Measurements from ENCODE around the gene CAPN12. TPM values are rescaled to one million over a fixed set of nuclear protein-coding genes. Genes with fewer than 3 reads are reported as not detected.

CAPN12 gene
- total RNA-seq, 3 donors from 2014 or later (not counting 1 experiment from before 2014, with no cell fraction given), result 7.4 to 51.0 (median 26.7) TPM

DNA sequence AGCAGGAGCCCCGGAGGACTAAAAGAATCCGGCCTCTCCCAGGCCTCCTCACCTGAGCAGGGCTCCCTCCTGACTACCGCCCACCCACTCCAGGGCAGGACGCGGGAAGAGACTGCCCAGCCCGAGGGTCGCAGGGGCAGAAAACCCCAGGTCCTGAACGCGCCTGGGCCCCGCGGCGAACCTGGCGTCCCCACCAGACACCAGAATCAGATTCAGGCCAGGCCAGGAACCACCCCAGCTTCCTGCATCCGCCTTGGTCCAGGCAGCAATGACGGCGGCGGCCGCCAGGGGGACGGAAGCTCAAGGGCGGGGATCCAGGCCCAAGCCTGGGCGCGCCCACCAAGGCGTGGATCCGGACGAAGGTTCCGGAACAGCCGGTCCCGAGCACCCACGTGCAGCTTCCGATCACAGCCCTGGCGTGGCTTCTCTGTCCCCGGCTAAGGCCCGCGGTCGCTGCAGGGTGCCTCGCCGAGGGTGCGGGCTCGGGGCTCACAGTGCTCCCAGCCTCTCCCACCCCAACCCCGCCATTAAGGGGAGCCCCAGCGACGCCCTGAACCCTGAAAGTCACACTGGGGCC, 25.4 kb upstream of the CAPN12 start:
- Mint-ChIP-seq H3K9me3 (no peaks in the 10 kb centered on the region), H3K4me1 (peaks cover 7% of the 10 kb centered on the region in 2 donors), H3K27ac (peak overlapping the region; percentile 85 to 88), H3K27me3 (ENCODE audit: low read depth in 2 of 2) (no peaks in the 10 kb centered on the region), H3K36me3 (no peaks in the 10 kb centered on the region), H3K4me3 (peak overlapping the region; percentile 73)
- Histone ChIP-seq H3K27ac (ENCODE audit: low read length) (peak overlapping the region; percentile 67), H3K9me3 (ENCODE audit: control insufficient read depth, insufficient read depth, low read length) (no peaks in the 10 kb centered on the region), H3K36me3 (ENCODE audit: control insufficient read depth, insufficient read depth, low read length) (no peaks in the 10 kb centered on the region), H3K4me1 (ENCODE audit: control insufficient read depth, insufficient read depth, low read length) (peaks cover 12% of the 10 kb centered on the region), H3K4me3 (ENCODE audit: low read length) (peak overlapping the region; percentile 35), H3K27me3 (ENCODE audit: control insufficient read depth, insufficient read depth, low read length) (no peaks in the 10 kb centered on the region)
- intact Hi-C loops (cut with micrococcal nuclease), result loop anchor here (10.0 kb wide), 1 partner anchor 165 kb away; the partner anchor contains the start of genes MRPS12 and SARS2
- DNase-seq, result peak; percentile 88 to 93
- peak; percentile 90 to 96 (median 91) for ATAC-seq
- WGBS (ENCODE audit: insufficient coverage), result 7% methylated on average over 42 of the region's 42 CpGs
- TF ChIP-seq, protein P1, sequence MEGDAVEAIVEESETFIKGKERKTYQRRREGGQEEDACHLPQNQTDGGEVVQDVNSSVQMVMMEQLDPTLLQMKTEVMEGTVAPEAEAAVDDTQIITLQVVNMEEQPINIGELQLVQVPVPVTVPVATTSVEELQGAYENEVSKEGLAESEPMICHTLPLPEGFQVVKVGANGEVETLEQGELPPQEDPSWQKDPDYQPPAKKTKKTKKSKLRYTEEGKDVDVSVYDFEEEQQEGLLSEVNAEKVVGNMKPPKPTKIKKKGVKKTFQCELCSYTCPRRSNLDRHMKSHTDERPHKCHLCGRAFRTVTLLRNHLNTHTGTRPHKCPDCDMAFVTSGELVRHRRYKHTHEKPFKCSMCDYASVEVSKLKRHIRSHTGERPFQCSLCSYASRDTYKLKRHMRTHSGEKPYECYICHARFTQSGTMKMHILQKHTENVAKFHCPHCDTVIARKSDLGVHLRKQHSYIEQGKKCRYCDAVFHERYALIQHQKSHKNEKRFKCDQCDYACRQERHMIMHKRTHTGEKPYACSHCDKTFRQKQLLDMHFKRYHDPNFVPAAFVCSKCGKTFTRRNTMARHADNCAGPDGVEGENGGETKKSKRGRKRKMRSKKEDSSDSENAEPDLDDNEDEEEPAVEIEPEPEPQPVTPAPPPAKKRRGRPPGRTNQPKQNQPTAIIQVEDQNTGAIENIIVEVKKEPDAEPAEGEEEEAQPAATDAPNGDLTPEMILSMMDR (IDR thresholded peaks at IDR 0.05), result peak; percentile 76

DNA sequence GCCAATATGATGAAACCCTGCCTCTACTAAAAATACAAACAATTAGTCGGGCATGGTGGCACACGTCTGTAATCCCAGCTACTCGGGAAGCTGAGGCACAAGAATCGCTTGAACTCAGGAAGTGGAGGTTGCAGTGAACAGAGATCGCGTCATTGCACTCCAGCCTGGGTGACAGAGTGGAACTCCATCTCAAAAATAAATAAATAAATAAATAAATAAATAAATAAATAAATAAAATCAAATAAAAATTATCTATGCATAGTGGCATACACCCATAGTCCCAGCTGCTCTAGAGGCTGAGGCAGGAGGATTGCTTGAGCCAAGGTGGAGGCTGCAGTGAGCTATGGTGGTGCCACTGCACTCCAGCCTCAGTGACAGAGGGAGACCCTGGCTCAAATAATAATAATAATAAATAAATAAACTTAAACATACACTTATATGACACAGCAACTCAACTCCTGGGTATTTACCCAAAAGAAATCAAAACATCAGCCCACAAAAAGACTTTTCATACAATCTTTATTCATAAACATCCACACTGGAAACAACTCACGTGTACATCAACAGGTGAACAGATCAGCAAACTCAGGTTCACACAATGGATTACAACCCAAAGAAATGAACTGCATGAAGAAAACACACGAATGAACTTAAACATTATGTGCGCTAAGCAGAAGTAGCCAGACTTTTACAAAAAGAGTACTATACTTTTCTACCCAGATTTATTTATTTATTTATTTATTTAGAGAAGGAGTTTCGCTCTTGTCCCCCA, 22.2 kb upstream of the CAPN12 start:
- no peak overlapping the region for H3K4me3 ChIP-seq (ENCODE audit: low read length)
- Mint-ChIP-seq H3K36me3 (no peaks in the 10 kb centered on the region), H3K9me3 (no peaks in the 10 kb centered on the region), H3K4me1 (peaks cover 7% of the 10 kb centered on the region in 2 donors), H3K4me3 (no peak overlapping the region), H3K27ac (no peak overlapping the region), H3K27me3 (ENCODE audit: low read depth in 2 of 2) (no peaks in the 10 kb centered on the region)
- no peaks in the 10 kb centered on the region for H3K36me3 ChIP-seq (ENCODE audit: control insufficient read depth, insufficient read depth, low read length)
- TF ChIP-seq, protein P1 (IDR thresholded peaks at IDR 0.05), result no peak
- DNase-seq (no peak), ATAC-seq (no peak)
- 83% methylated on average over 6 of the region's 10 CpGs for WGBS (ENCODE audit: insufficient coverage)
- intact Hi-C loops (cut with micrococcal nuclease), result loop anchor here (10.0 kb wide), 1 partner anchor 168 kb away; the partner anchor contains the start of genes MRPS12 and SARS2
- no peak overlapping the region for H3K27ac ChIP-seq (ENCODE audit: low read length)
- H3K9me3 ChIP-seq (ENCODE audit: control insufficient read depth, insufficient read depth, low read length), result no peaks in the 10 kb centered on the region
- peaks cover 12% of the 10 kb centered on the region for H3K4me1 ChIP-seq (ENCODE audit: control insufficient read depth, insufficient read depth, low read length)
- no peaks in the 10 kb centered on the region for H3K27me3 ChIP-seq (ENCODE audit: control insufficient read depth, insufficient read depth, low read length)

DNA sequence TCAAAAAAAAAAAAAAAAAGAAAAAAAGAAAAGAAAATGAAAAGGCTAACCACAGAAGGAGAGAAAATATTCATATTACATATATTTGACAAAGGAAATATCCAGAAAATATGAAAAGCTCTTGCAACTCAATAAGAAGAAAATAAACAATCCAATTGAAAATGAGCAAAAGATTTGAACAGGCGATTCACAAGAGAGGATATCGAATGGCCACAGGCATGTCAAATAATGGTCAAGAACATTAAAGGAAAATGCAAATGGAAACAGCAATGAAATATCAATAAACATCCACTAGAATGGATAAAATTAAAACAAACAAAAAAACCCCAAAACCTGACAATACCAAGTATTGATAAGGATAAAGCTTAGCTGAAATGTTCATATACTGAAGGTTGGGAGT, 20.9 kb upstream of the CAPN12 start:
- intact Hi-C loops (cut with micrococcal nuclease), result loop anchor here (10.0 kb wide), 1 partner anchor 170 kb away; the partner anchor contains the start of genes MRPS12 and SARS2
- no peak overlapping the region for H3K4me3 ChIP-seq (ENCODE audit: low read length)
- no peaks in the 10 kb centered on the region for H3K9me3 Mint-ChIP-seq
- H3K36me3 Mint-ChIP-seq, result no peaks in the 10 kb centered on the region
- no peak overlapping the region for H3K4me3 Mint-ChIP-seq
- DNase-seq (no peak), ATAC-seq (no peak)
- H3K27ac ChIP-seq (ENCODE audit: low read length), result no peak overlapping the region
- H3K9me3 ChIP-seq (ENCODE audit: control insufficient read depth, insufficient read depth, low read length), result no peaks in the 10 kb centered on the region
- peaks cover 12% of the 10 kb centered on the region for H3K4me1 ChIP-seq (ENCODE audit: control insufficient read depth, insufficient read depth, low read length)
- H3K27me3 ChIP-seq (ENCODE audit: control insufficient read depth, insufficient read depth, low read length), result no peaks in the 10 kb centered on the region
- H3K4me1 Mint-ChIP-seq, result peaks cover 7% of the 10 kb centered on the region in 2 donors
- 87% methylated on average over 2 of the region's 2 CpGs for WGBS (ENCODE audit: insufficient coverage)
- H3K27me3 Mint-ChIP-seq (ENCODE audit: low read depth in 2 of 2), result no peaks in the 10 kb centered on the region
- no peak overlapping the region for H3K27ac Mint-ChIP-seq
- no peaks in the 10 kb centered on the region for H3K36me3 ChIP-seq (ENCODE audit: control insufficient read depth, insufficient read depth, low read length)
- TF ChIP-seq, protein P1 (IDR thresholded peaks at IDR 0.05), result no peak

Data from natural killer cell (primary cell).